Erythroblast (primary cell): ENCODE measurements around the gene EVC2.

Source experiments
- GATA1 ChIP-seq: IDR thresholded peaks from 2 replicates; pipeline ENCODE4 v1.6.1; 2011; ENCODE audit warnings: low read depth, mild to moderate bottlenecking, control low read depth, low read length, moderate library complexity
- POLR2A ChIP-seq: IDR thresholded peaks from 2 replicates; pipeline ENCODE4 v1.6.1; 2011; ENCODE audit warnings: mild to moderate bottlenecking, low read length

GRCh38 chr4:5545271-5545670 lies 163.1 kb downstream of the EVC2 start:
- TF ChIP-seq POLR2A (no peak), GATA1 (no peak)
